BLaER1 treated with 17β-estradiol and CSF1 and Interleukin-3, amounts not matched to agents 10 nM and 100 nM (cell line): ENCODE measurements around the gene LHX5.

Experiments used
- H3K27ac ChIP-seq, 11 experiments: shearing (Covaris generic); formaldehyde crosslinking; 2 replicates each; pipeline ENCODE4 v1.8.1; 2022
- H3K27me3 ChIP-seq, 11 experiments: shearing (Covaris generic); formaldehyde crosslinking; 2 replicates each; pipeline ENCODE4 v1.8.1; 2022
- H3K36me3 ChIP-seq, 11 experiments: shearing (Covaris generic); formaldehyde crosslinking; 2 replicates each; pipeline ENCODE4 v1.8.1; 2022
- H3K4me1 ChIP-seq, 10 experiments: shearing (Covaris generic); formaldehyde crosslinking; 2 replicates each; pipeline ENCODE4 v1.8.1; 2022
- H3K4me2 ChIP-seq, 11 experiments: shearing (Covaris generic); formaldehyde crosslinking; 2 replicates each; pipeline ENCODE4 v1.8.1; 2022
- H3K4me3 ChIP-seq, 10 experiments: shearing (Covaris generic); formaldehyde crosslinking; 2 replicates each; pipeline ENCODE4 v1.8.1; 2022
- H3K9ac ChIP-seq, 11 experiments: shearing (Covaris generic); formaldehyde crosslinking; 2 replicates each; pipeline ENCODE4 v1.8.1; 2022
- H3K9me3 ChIP-seq, 11 experiments: shearing (Covaris generic); formaldehyde crosslinking; replicated peaks in 1 of 11; 2 replicates each; pipeline ENCODE4 v1.8.1; 2022
- H4K20me1 ChIP-seq, 11 experiments: shearing (Covaris generic); formaldehyde crosslinking; 2 replicates each; pipeline ENCODE4 v1.8.1; 2022
- Cebpa-rat ChIP-seq, 11 experiments: shearing (Covaris generic); IDR thresholded peaks; 2 replicates each; pipeline ENCODE4 v1.8.1; 2022

Gene LHX5

GRCh38 chr12:113469224-113469948 is 2.3 kb downstream of the LHX5 start:
- H3K9ac ChIP-seq: no peak overlapping the region
- peaks cover under 1 to 20% (median 13%) of the 10 kb centered on the region in 11 experiments; a peak in 17 of 22 replicates for H3K9me3 ChIP-seq
- no peak overlapping the region for H3K4me2 ChIP-seq
- H3K27ac ChIP-seq: no peak overlapping the region
- H3K4me3 ChIP-seq: no peak overlapping the region
- H3K4me1 ChIP-seq: peaks cover 0 to 8% (median 1%) of the 10 kb centered on the region in 10 experiments; a peak in 4 of 20 replicates
- no peak for TF ChIP-seq Cebpa-rat (IDR thresholded peaks at IDR 0.05)
- no peaks in the 10 kb centered on the region for H3K36me3 ChIP-seq
- peaks cover 100% of the 10 kb centered on the region in 11 experiments for H3K27me3 ChIP-seq
- H4K20me1 ChIP-seq: peaks cover 0 to 98% (median 54%) of the 10 kb centered on the region in 11 experiments; a peak in 13 of 22 replicates

GRCh38 chr12:113468365-113469223 is 3.1 kb downstream of the LHX5 start:
- Histone ChIP-seq H4K20me1 (peaks cover 0 to 98% (median 49%) of the 10 kb centered on the region in 11 experiments; a peak in 13 of 22 replicates), H3K27ac (no peak overlapping the region), H3K4me3 (no peak overlapping the region), H3K9ac (no peak overlapping the region), H3K36me3 (no peaks in the 10 kb centered on the region), H3K9me3 (peaks cover 6 to 28% (median 18%) of the 10 kb centered on the region in 11 experiments; a peak in 20 of 22 replicates), H3K27me3 (peaks cover 100% of the 10 kb centered on the region in 11 experiments), H3K4me2 (no peak overlapping the region), H3K4me1 (peaks cover 0 to 8% (median 1%) of the 10 kb centered on the region in 10 experiments; a peak in 4 of 20 replicates)
- no peak for TF ChIP-seq Cebpa-rat (IDR thresholded peaks at IDR 0.05)

- no peaks in the 10 kb centered on the region for H3K36me3 ChIP-seq
- peaks cover 10 to 36% (median 25%) of the 10 kb centered on the region in 11 experiments; a peak in 20 of 22 replicates for H3K9me3 ChIP-seq
- H3K4me2 ChIP-seq: no peak overlapping the region
- peaks cover 100% of the 10 kb centered on the region in 11 experiments for H3K27me3 ChIP-seq
- no peak for TF ChIP-seq Cebpa-rat (IDR thresholded peaks at IDR 0.05)
- H3K27ac ChIP-seq: no peak overlapping the region
- peaks cover 0 to 90% (median 47%) of the 10 kb centered on the region in 11 experiments; a peak in 13 of 22 replicates for H4K20me1 ChIP-seq
- H3K9ac ChIP-seq: no peak overlapping the region
- peaks cover 0 to 8% (median 1%) of the 10 kb centered on the region in 10 experiments; a peak in 4 of 20 replicates for H3K4me1 ChIP-seq
- no peak overlapping the region for H3K4me3 ChIP-seq
These were observed 3.9 kb downstream of the LHX5 start for GRCh38 chr12:113467502-113468364.

- H3K4me1 ChIP-seq: peaks cover 0 to 8% (median 1%) of the 10 kb centered on the region in 10 experiments; a peak in 4 of 20 replicates
- peaks cover 94 to 100% (median 99%) of the 10 kb centered on the region in 11 experiments for H3K27me3 ChIP-seq
- no peak overlapping the region for H3K27ac ChIP-seq
- H3K4me3 ChIP-seq: no peak overlapping the region
- H3K4me2 ChIP-seq: no peak overlapping the region
- no peak for TF ChIP-seq Cebpa-rat (IDR thresholded peaks at IDR 0.05)
- H3K36me3 ChIP-seq: no peaks in the 10 kb centered on the region
- peaks cover 0 to 84% (median 44%) of the 10 kb centered on the region in 11 experiments; a peak in 13 of 22 replicates for H4K20me1 ChIP-seq
- no peak overlapping the region for H3K9ac ChIP-seq
- peaks cover 10 to 36% (median 25%) of the 10 kb centered on the region in 11 experiments; a peak in 20 of 22 replicates for H3K9me3 ChIP-seq
These were observed 4.5 kb downstream of the LHX5 start for GRCh38 chr12:113467142-113467501.

- no peak overlapping the region for H3K4me2 ChIP-seq
- H3K9ac ChIP-seq: no peak overlapping the region
- TF ChIP-seq Cebpa-rat (IDR thresholded peaks at IDR 0.05): no peak
- H3K27ac ChIP-seq: no peak overlapping the region
- no peak overlapping the region for H3K4me3 ChIP-seq
- H3K4me1 ChIP-seq: peaks cover 0 to 8% (median 1%) of the 10 kb centered on the region in 10 experiments; a peak in 4 of 20 replicates
- peaks cover 10 to 36% (median 25%) of the 10 kb centered on the region in 11 experiments; a peak in 20 of 22 replicates for H3K9me3 ChIP-seq
- H3K27me3 ChIP-seq: peaks cover 89 to 98% (median 95%) of the 10 kb centered on the region in 11 experiments
- peaks cover 0 to 79% (median 44%) of the 10 kb centered on the region in 11 experiments; a peak in 13 of 22 replicates for H4K20me1 ChIP-seq
- no peaks in the 10 kb centered on the region for H3K36me3 ChIP-seq
These were observed 5.1 kb downstream of the LHX5 start for GRCh38 chr12:113466454-113467141.

DNA sequence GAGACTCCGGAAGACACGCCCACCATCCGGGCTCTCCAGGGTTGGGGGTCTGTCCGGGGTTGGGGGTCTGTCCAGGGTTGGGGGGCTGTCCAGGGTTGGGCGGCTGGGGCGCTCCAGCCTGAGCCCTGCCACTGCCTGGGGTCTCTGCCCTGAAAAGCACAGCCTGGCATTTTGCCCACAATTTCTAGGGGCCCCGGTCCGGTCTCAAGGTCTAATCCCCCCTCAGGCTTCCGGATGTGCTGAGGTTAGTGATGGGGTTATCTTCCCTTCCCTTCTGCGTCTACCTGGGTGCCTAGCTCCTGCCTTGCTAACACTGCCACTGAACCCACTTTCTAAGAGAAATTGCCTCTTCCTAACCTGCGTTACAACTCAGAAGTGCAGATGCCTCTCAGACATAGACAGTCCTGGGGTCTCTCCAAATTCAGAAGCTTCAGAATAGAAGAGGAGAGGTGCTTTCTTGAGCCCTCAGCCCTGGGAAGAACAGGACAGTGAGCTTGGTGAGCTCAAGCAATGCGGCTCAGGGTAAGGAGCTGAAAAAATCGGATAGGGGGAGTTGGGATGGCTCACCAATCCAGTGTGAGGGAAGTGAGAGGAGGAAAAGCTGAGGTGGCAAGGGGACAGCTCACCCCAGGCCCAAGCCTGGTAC is 5.7 kb downstream of the LHX5 start:
- H3K4me2 ChIP-seq: peak overlapping the region in 1 of 11 experiments; percentile 60; a peak in 4 of 22 replicates
- H3K36me3 ChIP-seq: no peaks in the 10 kb centered on the region
- H3K4me1 ChIP-seq: peaks cover 0 to 11% (median 1%) of the 10 kb centered on the region in 10 experiments; a peak in 5 of 20 replicates
- no peak overlapping the region for H3K27ac ChIP-seq
- H3K4me3 ChIP-seq: peak overlapping the region in 3 of 10 experiments; percentile 21 to 50 (median 49); a peak in 1 of 20 replicates
- H3K9me3 ChIP-seq: peaks cover 10 to 36% (median 25%) of the 10 kb centered on the region in 11 experiments; a peak in 20 of 22 replicates
- no peak overlapping the region for H3K9ac ChIP-seq
- peaks cover 82 to 91% (median 88%) of the 10 kb centered on the region in 11 experiments for H3K27me3 ChIP-seq
- TF ChIP-seq Cebpa-rat (IDR thresholded peaks at IDR 0.05): no peak
- peaks cover 0 to 72% (median 37%) of the 10 kb centered on the region in 11 experiments; a peak in 13 of 22 replicates for H4K20me1 ChIP-seq
